K562 (cell line): ENCODE results near the gene SLC4A2. TPM values are rescaled to one million over a fixed set of nuclear protein-coding genes. Genes with fewer than 3 reads are reported as not detected.

ENCODE experiments used
- ARID1B ChIP-seq: fragments of 450-650 bp; IDR thresholded peaks from 2 replicates; pipeline ENCODE4 v1.6.1; 2016; ENCODE audit warnings: antibody characterized with exemption, mild to moderate bottlenecking, inconsistent platforms
- E2F8 ChIP-seq: fragments of 450-650 bp; IDR thresholded peaks from 2 replicates; pipeline ENCODE4 v1.7.1; 2018; ENCODE audit warnings: mild to moderate bottlenecking, low read depth; ENCODE audit not compliant: partially characterized antibody
- NFE2 ChIP-seq: IDR thresholded peaks from 2 replicates; pipeline ENCODE4 v1.6.1; 2014; ENCODE audit warnings: antibody characterized with exemption, low read depth
- NR1H2 ChIP-seq: sonication (generic); formaldehyde crosslinking; IDR thresholded peaks from 2 replicates; pipeline ENCODE4 v1.4.0; 2020; ENCODE audit warnings: mild to moderate bottlenecking, missing genetic modification reagents
- ZBTB11 ChIP-seq, 3 experiments: fragments of 200-800 bp in 1 of 3; fragments of 250-450 bp in 1 of 3; fragments of 450-650 bp in 1 of 3; sonication (Bioruptor Pico) in 1 of 3; sonication (Bioruptor generic) in 1 of 3; formaldehyde crosslinking in 1 of 3; IDR thresholded peaks; 2 replicates each; pipeline versions ENCODE4 v1.6.1 to v1.8.0; 2016 to 2022; ENCODE audit warnings: mild to moderate bottlenecking in 2 of 3, missing genetic modification characterization in 2 of 3, missing compliant biosample characterization in 1 of 3, moderate library complexity in 1 of 3
- ZEB2 ChIP-seq: fragments of 450-650 bp; IDR thresholded peaks from 2 replicates; pipeline ENCODE4 v1.6.1; 2016
- ZNF398 ChIP-seq: fragments of 250-450 bp; sonication (Bioruptor Pico); IDR thresholded peaks from 2 replicates; pipeline ENCODE4 v1.8.0; 2021; ENCODE audit warnings: moderate library complexity, mild to moderate bottlenecking, inconsistent platforms
- polyA plus RNA-seq, 8 experiments: library from polyadenylated mRNA; depleted of rRNA in 4 of 8; stranded (reverse) in 5 of 8; unstranded in 3 of 8; fragments of >200 nt; fragmentation: Nextera tagmentation in 2 of 8; fragmentation: Illumina TruSeq in 1 of 8; extraction: Ambion mirVana in 2 of 8; extraction: Trizol in 1 of 8; gene quantifications; 2 replicates each; pipeline versions ENCODE4 v1.2.1 to v1.2.3, GENCODE V29; 2011 to 2014; ENCODE audit warnings: inconsistent platforms in 1 of 8, missing spikeins in 1 of 8
- total RNA-seq, 7 experiments: library from RNA; depleted of rRNA in 6 of 7; stranded (reverse); fragments of >200 nt in 6 of 7; fragmentation: Illumina TruSeq in 2 of 7; extraction: Trizol in 2 of 7; gene quantifications; 2 replicates each; pipeline versions ENCODE4 v1.2.1 to v1.2.3, GENCODE V29; 2011 to 2021; ENCODE audit warnings: low replicate concordance in 1 of 7

Gene SLC4A2
- total and polyA plus RNA-seq, 9 of the 15 experiments (the other 6 are each of a cell fraction or from before 2014, with no cell fraction given): 11.4 to 375 (median 130) TPM

GRCh38 chr7:151024435-151025056 is 34.8 kb upstream of the SLC4A2 start, which contains the start of gene ATG9B (continued):
- 0 out of 2 replicates have a peak, but pooled peaks have one; percentile 12 for TF ChIP-seq ARID1B
- TF ChIP-seq ZEB2: 0 out of 2 replicates have a peak, but pooled peaks have one; percentile 31
- no peak for TF ChIP-seq NR1H2 (CRISPR knock-in tag)
- TF ChIP-seq E2F8: no peak
- TF ChIP-seq ZNF398: no peak
- TF ChIP-seq NFE2: 0 out of 2 replicates have a peak, but pooled peaks have one; percentile 3
- no peak for TF ChIP-seq ZBTB11 (CRISPR knock-in tag; IDR thresholded peaks at IDR 0.05)
